Brain microvascular endothelial cell (primary cell): ENCODE data around the gene ASB1.

Source experiments
- DNase-seq: peaks from one replicate; pipeline ENCODE4 v3.0.0-alpha.2; 2020
- H3K27ac ChIP-seq: fragments of 250-450 bp; sonication (Bioruptor Pico); 2 replicates; pipeline ENCODE4 v1.5.1; 2020; ENCODE audit warnings: mild to moderate bottlenecking, moderate library complexity
- H3K27me3 ChIP-seq: fragments of 250-450 bp; sonication (Bioruptor Pico); replicated peaks from 2 replicates; pipeline ENCODE4 v1.5.1; 2020; ENCODE audit warnings: mild to moderate bottlenecking
- H3K36me3 ChIP-seq: fragments of 250-450 bp; sonication (Bioruptor Pico); replicated peaks from 2 replicates; pipeline ENCODE4 v1.5.1; 2020; ENCODE audit warnings: mild to moderate bottlenecking
- H3K4me3 ChIP-seq: 2 replicates; pipeline ENCODE4 v1.5.1; 2011; ENCODE audit warnings: low read depth, mild to moderate bottlenecking, control low read depth, low read length, moderate library complexity
- in situ Hi-C: cut with HindIII; loops from 2 replicates; pipeline ENCODE4 v1.10.0; 2017; ENCODE audit warnings: low sequenced_read_pairs, low pct_ligation_motif_present
- TF ChIP-seq, protein P1 (sequence below): IDR thresholded peaks from 2 replicates; pipeline ENCODE4 v1.5.1; 2011; ENCODE audit warnings: low read depth, mild to moderate bottlenecking, moderate library complexity, low read length, control low read depth, inconsistent platforms; ENCODE audit errors: missing control alignments

ASB1 gene

DNA sequence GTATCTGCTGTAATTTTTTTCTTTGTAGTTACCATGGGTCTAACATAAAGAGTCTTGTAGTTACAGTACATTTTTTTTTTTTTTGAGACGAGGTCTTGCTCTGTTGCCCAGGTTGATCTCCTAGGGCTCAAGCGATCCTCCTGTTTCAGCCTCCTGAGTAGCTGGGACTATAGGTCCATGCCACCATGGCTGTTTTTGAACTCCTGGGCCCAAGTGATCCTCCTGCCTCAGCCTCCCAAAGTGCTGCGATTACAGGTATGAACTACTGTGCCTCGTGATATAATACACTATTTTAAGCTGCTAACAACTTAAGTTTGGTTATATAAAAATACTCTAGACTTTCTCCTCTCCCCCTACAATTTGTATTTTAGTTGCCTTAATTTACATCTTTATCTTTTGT lies 46.3 kb downstream of the ASB1 start:
- Histone ChIP-seq H3K36me3 (no peaks in the 10 kb centered on the region), H3K4me3 (no peak overlapping the region), H3K27me3 (no peaks in the 10 kb centered on the region), H3K27ac (no peak overlapping the region)
- TF ChIP-seq, protein P1, sequence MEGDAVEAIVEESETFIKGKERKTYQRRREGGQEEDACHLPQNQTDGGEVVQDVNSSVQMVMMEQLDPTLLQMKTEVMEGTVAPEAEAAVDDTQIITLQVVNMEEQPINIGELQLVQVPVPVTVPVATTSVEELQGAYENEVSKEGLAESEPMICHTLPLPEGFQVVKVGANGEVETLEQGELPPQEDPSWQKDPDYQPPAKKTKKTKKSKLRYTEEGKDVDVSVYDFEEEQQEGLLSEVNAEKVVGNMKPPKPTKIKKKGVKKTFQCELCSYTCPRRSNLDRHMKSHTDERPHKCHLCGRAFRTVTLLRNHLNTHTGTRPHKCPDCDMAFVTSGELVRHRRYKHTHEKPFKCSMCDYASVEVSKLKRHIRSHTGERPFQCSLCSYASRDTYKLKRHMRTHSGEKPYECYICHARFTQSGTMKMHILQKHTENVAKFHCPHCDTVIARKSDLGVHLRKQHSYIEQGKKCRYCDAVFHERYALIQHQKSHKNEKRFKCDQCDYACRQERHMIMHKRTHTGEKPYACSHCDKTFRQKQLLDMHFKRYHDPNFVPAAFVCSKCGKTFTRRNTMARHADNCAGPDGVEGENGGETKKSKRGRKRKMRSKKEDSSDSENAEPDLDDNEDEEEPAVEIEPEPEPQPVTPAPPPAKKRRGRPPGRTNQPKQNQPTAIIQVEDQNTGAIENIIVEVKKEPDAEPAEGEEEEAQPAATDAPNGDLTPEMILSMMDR: no peak
- DNase-seq: no peak
- in situ Hi-C loops: loop anchor here (25.0 kb wide), 1 partner anchor 111 kb away; no protein-coding TSS in a partner anchor

DNA sequence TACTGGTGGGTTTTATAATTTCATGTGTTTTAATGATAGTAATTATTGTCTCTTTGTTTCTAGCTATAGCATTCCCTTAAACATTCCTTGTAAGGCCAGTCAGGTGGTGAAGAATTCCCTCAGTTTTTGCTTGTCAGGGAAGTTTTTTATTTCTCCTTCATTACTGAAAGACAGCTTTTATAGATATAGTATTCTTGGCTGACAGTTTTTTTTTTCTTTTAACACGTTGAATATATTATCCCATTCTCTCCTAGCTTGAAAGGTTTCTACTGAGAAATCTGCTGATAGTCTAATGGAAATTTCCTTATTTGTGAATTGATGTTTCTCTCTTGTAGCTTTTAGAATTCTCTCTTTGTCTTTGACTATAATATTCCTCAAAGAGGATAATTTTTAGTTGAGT lies 46.8 kb downstream of the ASB1 start:
- in situ Hi-C loops: loop anchor here (25.0 kb wide), 1 partner anchor 111 kb away; no protein-coding TSS in a partner anchor
- no peaks in the 10 kb centered on the region for H3K36me3 ChIP-seq
- H3K27me3 ChIP-seq: no peaks in the 10 kb centered on the region
- no peak overlapping the region for H3K4me3 ChIP-seq
- no peak overlapping the region for H3K27ac ChIP-seq
- DNase-seq: no peak
- TF ChIP-seq, protein P1: no peak

DNA sequence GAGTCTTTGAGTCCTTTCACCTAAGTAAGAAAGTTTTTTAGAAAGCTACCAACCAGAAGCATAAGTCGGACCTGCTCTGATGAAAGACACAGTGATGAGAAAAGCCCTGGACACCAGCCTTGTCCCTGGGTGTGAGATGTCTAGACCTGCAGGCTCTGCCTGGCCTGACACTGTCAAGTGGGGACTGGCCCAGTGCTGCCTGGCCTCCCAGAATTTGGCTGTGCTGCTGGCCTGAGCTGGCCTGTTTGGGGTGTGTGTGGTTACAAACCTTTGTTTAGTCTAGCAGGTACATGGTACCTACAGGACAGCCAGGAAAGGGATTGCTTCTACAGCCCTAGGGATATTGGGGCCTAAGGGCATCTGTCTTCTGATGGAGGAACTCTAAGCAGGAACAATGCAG lies 48.3 kb downstream of the ASB1 start:
- H3K27me3 ChIP-seq: no peaks in the 10 kb centered on the region
- H3K4me3 ChIP-seq: no peak overlapping the region
- in situ Hi-C loops: no loop called here
- no peaks in the 10 kb centered on the region for H3K36me3 ChIP-seq
- TF ChIP-seq, protein P1: no peak
- no peak overlapping the region for H3K27ac ChIP-seq
- DNase-seq: no peak

DNA sequence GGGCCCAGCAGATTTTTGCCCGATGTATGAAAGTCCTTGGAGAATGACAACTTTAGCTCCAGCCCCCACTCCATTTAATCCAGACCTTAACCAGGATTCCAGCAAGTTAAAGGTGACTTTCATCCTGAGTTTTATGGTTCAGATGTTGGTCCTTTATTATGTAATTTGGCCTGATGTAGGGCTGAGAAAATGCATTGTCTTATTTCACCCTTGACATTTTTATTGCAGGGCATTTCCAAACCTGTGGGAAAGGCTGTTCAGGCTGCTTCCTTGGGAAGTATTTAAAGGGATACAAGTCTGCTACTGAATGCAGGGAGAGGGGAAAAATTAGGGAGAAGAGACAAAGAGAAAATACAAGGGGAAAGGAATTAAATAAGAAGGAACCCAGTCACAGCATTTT lies 48.8 kb downstream of the ASB1 start:
- H3K27ac ChIP-seq: no peak overlapping the region
- in situ Hi-C loops: no loop called here
- no peaks in the 10 kb centered on the region for H3K27me3 ChIP-seq
- no peak overlapping the region for H3K4me3 ChIP-seq
- no peak for DNase-seq
- no peaks in the 10 kb centered on the region for H3K36me3 ChIP-seq
- TF ChIP-seq, protein P1: no peak

DNA sequence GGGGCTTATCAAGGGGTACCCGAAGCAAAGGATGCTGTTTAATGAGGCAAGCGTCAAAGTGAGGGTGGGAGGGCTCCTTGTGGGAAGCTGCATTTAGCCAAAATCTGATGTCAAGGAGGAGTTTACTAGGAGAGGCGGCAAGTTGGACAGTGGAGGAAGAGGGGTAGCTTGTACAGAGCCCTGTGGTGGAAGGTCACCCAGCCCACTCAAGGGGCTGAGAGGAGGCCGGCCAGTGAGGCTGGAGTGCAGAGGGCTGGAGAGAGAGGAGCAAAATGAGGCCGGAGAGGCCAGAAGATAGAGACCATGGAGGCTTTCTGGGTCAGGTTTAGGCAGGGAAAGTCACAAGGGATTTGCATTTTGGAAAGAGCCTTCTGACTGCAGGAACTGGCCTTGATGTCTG lies 49.5 kb downstream of the ASB1 start:
- DNase-seq: no peak
- no peaks in the 10 kb centered on the region for H3K36me3 ChIP-seq
- no peak overlapping the region for H3K27ac ChIP-seq
- no peaks in the 10 kb centered on the region for H3K27me3 ChIP-seq
- TF ChIP-seq, protein P1: no peak
- no peak overlapping the region for H3K4me3 ChIP-seq
- in situ Hi-C loops: no loop called here

DNA sequence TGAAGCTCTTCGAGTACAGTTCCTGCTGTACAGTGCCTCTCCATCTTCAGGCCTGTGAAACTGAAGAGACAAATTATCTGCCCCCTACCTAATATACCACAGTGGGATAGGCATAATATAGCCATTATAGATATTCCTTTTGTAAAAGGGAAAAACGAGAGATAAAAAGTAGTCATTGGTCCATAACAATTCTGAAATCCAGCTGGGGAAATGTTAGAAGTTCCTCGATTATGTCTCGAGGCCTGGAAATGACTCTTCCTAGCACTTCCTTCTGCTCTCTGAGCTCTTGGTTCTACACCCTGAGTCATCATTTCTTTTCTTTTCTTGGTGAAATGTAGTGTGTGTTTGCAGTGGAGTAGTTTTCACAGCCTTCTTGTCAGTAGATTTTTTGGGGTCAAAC lies 51.5 kb downstream of the ASB1 start:
- TF ChIP-seq, protein P1: no peak
- no peak for DNase-seq
- Histone ChIP-seq H3K27ac (no peak overlapping the region), H3K36me3 (no peaks in the 10 kb centered on the region), H3K4me3 (no peak overlapping the region), H3K27me3 (no peaks in the 10 kb centered on the region)
- in situ Hi-C loops: no loop called here
